ENCODE measurements around the gene INPP4A.

INPP4A gene

GRCh38 chr2:98502556-98503335, 58.1 kb downstream of the INPP4A start:
- H3K9me3 Mint-ChIP-seq: peaks cover 4% of the 10 kb centered on the region
- H3K4me1 Mint-ChIP-seq (ENCODE audit: low read depth): peaks cover 82% of the 10 kb centered on the region
- H3K4me3 Mint-ChIP-seq: no peak overlapping the region
- no peak overlapping the region for H3K27ac Mint-ChIP-seq
- H3K36me3 Mint-ChIP-seq (ENCODE audit: low read depth): peaks cover 40% of the 10 kb centered on the region
- H3K27me3 Mint-ChIP-seq: no peaks in the 10 kb centered on the region

GRCh38 chr2:98503481-98504105, 58.9 kb downstream of the INPP4A start:
- Mint-ChIP-seq H3K9me3 (no peaks in the 10 kb centered on the region), H3K4me1 (ENCODE audit: low read depth) (peaks cover 85% of the 10 kb centered on the region), H3K36me3 (ENCODE audit: low read depth) (peaks cover 33% of the 10 kb centered on the region), H3K27ac (no peak overlapping the region), H3K27me3 (no peaks in the 10 kb centered on the region), H3K4me3 (no peak overlapping the region)

- peaks cover 87% of the 10 kb centered on the region for H3K4me1 Mint-ChIP-seq (ENCODE audit: low read depth)
- no peaks in the 10 kb centered on the region for H3K9me3 Mint-ChIP-seq
- H3K4me3 Mint-ChIP-seq: no peak overlapping the region
- H3K36me3 Mint-ChIP-seq (ENCODE audit: low read depth): peaks cover 27% of the 10 kb centered on the region
- H3K27me3 Mint-ChIP-seq: no peaks in the 10 kb centered on the region
- H3K27ac Mint-ChIP-seq: peak overlapping the region; percentile 48
Observed at GRCh38 chr2:98504381-98505109, 59.9 kb downstream of the INPP4A start.

- H3K4me3 Mint-ChIP-seq: no peak overlapping the region
- H3K27me3 Mint-ChIP-seq: no peaks in the 10 kb centered on the region
- H3K36me3 Mint-ChIP-seq (ENCODE audit: low read depth): peaks cover 27% of the 10 kb centered on the region
- no peaks in the 10 kb centered on the region for H3K9me3 Mint-ChIP-seq
- no peak overlapping the region for H3K27ac Mint-ChIP-seq
- H3K4me1 Mint-ChIP-seq (ENCODE audit: low read depth): peaks cover 88% of the 10 kb centered on the region
Observed at GRCh38 chr2:98505311-98505808, 60.7 kb downstream of the INPP4A start.

- Mint-ChIP-seq H3K27ac (no peak overlapping the region), H3K36me3 (ENCODE audit: low read depth) (peaks cover 27% of the 10 kb centered on the region), H3K4me1 (ENCODE audit: low read depth) (peaks cover 86% of the 10 kb centered on the region), H3K27me3 (no peaks in the 10 kb centered on the region), H3K4me3 (no peak overlapping the region), H3K9me3 (no peaks in the 10 kb centered on the region)
Observed at GRCh38 chr2:98505971-98506664, 61.5 kb downstream of the INPP4A start.

GRCh38 chr2:98506881-98507280, 62.2 kb downstream of the INPP4A start:
- H3K27me3 Mint-ChIP-seq: no peaks in the 10 kb centered on the region
- H3K27ac Mint-ChIP-seq: no peak overlapping the region
- peaks cover 90% of the 10 kb centered on the region for H3K4me1 Mint-ChIP-seq (ENCODE audit: low read depth)
- H3K4me3 Mint-ChIP-seq: no peak overlapping the region
- H3K36me3 Mint-ChIP-seq (ENCODE audit: low read depth): peaks cover 27% of the 10 kb centered on the region
- no peaks in the 10 kb centered on the region for H3K9me3 Mint-ChIP-seq

- Mint-ChIP-seq H3K27me3 (no peaks in the 10 kb centered on the region), H3K4me1 (ENCODE audit: low read depth) (peaks cover 92% of the 10 kb centered on the region), H3K4me3 (no peak overlapping the region), H3K9me3 (no peaks in the 10 kb centered on the region), H3K36me3 (ENCODE audit: low read depth) (peaks cover 27% of the 10 kb centered on the region), H3K27ac (peak overlapping the region; percentile 71)
Observed at GRCh38 chr2:98507461-98507860, 62.8 kb downstream of the INPP4A start.

- Mint-ChIP-seq H3K4me1 (ENCODE audit: low read depth) (peaks cover 87% of the 10 kb centered on the region), H3K27me3 (no peaks in the 10 kb centered on the region), H3K36me3 (ENCODE audit: low read depth) (peaks cover 27% of the 10 kb centered on the region), H3K9me3 (no peaks in the 10 kb centered on the region), H3K4me3 (peak overlapping the region; percentile 75), H3K27ac (peak overlapping the region; percentile 97)
Observed at GRCh38 chr2:98507891-98508708, 63.4 kb downstream of the INPP4A start.

- Mint-ChIP-seq H3K9me3 (no peaks in the 10 kb centered on the region), H3K27ac (peak overlapping the region; percentile 97), H3K27me3 (no peaks in the 10 kb centered on the region), H3K4me1 (ENCODE audit: low read depth) (peaks cover 84% of the 10 kb centered on the region), H3K4me3 (peak overlapping the region; percentile 75), H3K36me3 (ENCODE audit: low read depth) (peaks cover 26% of the 10 kb centered on the region)
Observed at GRCh38 chr2:98508709-98509066, 64.0 kb downstream of the INPP4A start.

GRCh38 chr2:98509542-98510321, 65.1 kb downstream of the INPP4A start:
- H3K27ac Mint-ChIP-seq: no peak overlapping the region
- H3K27me3 Mint-ChIP-seq: no peaks in the 10 kb centered on the region
- H3K36me3 Mint-ChIP-seq (ENCODE audit: low read depth): peaks cover 18% of the 10 kb centered on the region
- peaks cover 82% of the 10 kb centered on the region for H3K4me1 Mint-ChIP-seq (ENCODE audit: low read depth)
- no peak overlapping the region for H3K4me3 Mint-ChIP-seq
- no peaks in the 10 kb centered on the region for H3K9me3 Mint-ChIP-seq

GRCh38 chr2:98510322-98510662, 65.6 kb downstream of the INPP4A start:
- H3K4me1 Mint-ChIP-seq (ENCODE audit: low read depth): peaks cover 82% of the 10 kb centered on the region
- peaks cover 18% of the 10 kb centered on the region for H3K36me3 Mint-ChIP-seq (ENCODE audit: low read depth)
- H3K27ac Mint-ChIP-seq: no peak overlapping the region
- H3K9me3 Mint-ChIP-seq: no peaks in the 10 kb centered on the region
- H3K4me3 Mint-ChIP-seq: no peak overlapping the region
- no peaks in the 10 kb centered on the region for H3K27me3 Mint-ChIP-seq

- no peaks in the 10 kb centered on the region for H3K27me3 Mint-ChIP-seq
- no peak overlapping the region for H3K27ac Mint-ChIP-seq
- H3K4me3 Mint-ChIP-seq: no peak overlapping the region
- peaks cover 5% of the 10 kb centered on the region for H3K36me3 Mint-ChIP-seq (ENCODE audit: low read depth)
- peaks cover 81% of the 10 kb centered on the region for H3K4me1 Mint-ChIP-seq (ENCODE audit: low read depth)
- H3K9me3 Mint-ChIP-seq: no peaks in the 10 kb centered on the region
Observed at GRCh38 chr2:98511981-98512380, 67.3 kb downstream of the INPP4A start.

GRCh38 chr2:98512699-98513098, 68.0 kb downstream of the INPP4A start:
- no peaks in the 10 kb centered on the region for H3K27me3 Mint-ChIP-seq
- no peak overlapping the region for H3K4me3 Mint-ChIP-seq
- no peak overlapping the region for H3K27ac Mint-ChIP-seq
- H3K9me3 Mint-ChIP-seq: no peaks in the 10 kb centered on the region
- H3K4me1 Mint-ChIP-seq (ENCODE audit: low read depth): peaks cover 80% of the 10 kb centered on the region
- no peaks in the 10 kb centered on the region for H3K36me3 Mint-ChIP-seq (ENCODE audit: low read depth)
